WTC11 (cell line): ENCODE results near the gene TBRG4. TPM values are rescaled to one million over a fixed set of nuclear protein-coding genes. Genes with fewer than 3 reads are reported as not detected.
A peak's percentile ranks its signal among the peaks of the same experiment; 100 is the strongest.
"Not testable (repeated sequence)": the region's sequence is repeated elsewhere in the genome, so short reads cannot be mapped to it uniquely, and the experiment has no call there.

ENCODE experiments used
- ATAC-seq: fragments of 200-7000 bp; cut with Tn5 transposase; 2 replicates; pipeline ENCODE4 v1.10.0; 2021; ENCODE audit warnings: mild to moderate bottlenecking, moderate library complexity
- CTCF ChIA-PET: fragments of 300-600 bp; sonication (Branson Sonifier 250); formaldehyde crosslinking; loops from one replicate; lab custom pipeline; 2021; ENCODE audit warnings: antibody characterized with exemption; lab: Charles Lee
- POLR2A ChIA-PET: fragments of 350-600 bp; sonication (Branson Sonifier 250); formaldehyde crosslinking; loops from one replicate; lab custom pipeline; 2021; ENCODE audit warnings: antibody characterized with exemption; lab: Charles Lee
- DNase-seq: peaks from one replicate; pipeline ENCODE4 v3.0.0; 2021; ENCODE audit warnings: low spot score
- H3K27ac Mint-ChIP-seq: 2 replicates; pipeline ENCODE4 v1.8.0; 2021; ENCODE audit warnings: mixed read lengths
- H3K27me3 Mint-ChIP-seq: 2 replicates; pipeline ENCODE4 v1.8.0; 2021; ENCODE audit warnings: low read depth, mild to moderate bottlenecking, moderate library complexity, mixed read lengths
- H3K36me3 Mint-ChIP-seq: 2 replicates; pipeline ENCODE4 v1.8.0; 2021; ENCODE audit warnings: mixed read lengths
- H3K4me1 Mint-ChIP-seq: 2 replicates; pipeline ENCODE4 v1.8.0; 2022; ENCODE audit warnings: mixed read lengths
- H3K4me3 Mint-ChIP-seq: 2 replicates; pipeline ENCODE4 v1.8.0; 2021; ENCODE audit warnings: mild to moderate bottlenecking, moderate library complexity, mixed read lengths
- H3K9me3 Mint-ChIP-seq: 2 replicates; pipeline ENCODE4 v1.8.0; 2021; ENCODE audit warnings: mixed read lengths
- FOXP1 ChIP-seq: sonication (generic); formaldehyde crosslinking; IDR thresholded peaks from 2 replicates; pipeline ENCODE4 v1.8.0; 2022; ENCODE audit warnings: missing genetic modification reagents, mild to moderate bottlenecking, moderate library complexity, borderline replicate concordance
- GTF2I ChIP-seq: fragments of 250-450 bp; sonication (Bioruptor Pico); conservative IDR thresholded peaks from 2 replicates; pipeline ENCODE4 v1.4.0; 2021; ENCODE audit warnings: mild to moderate bottlenecking
- IRF2 ChIP-seq: sonication (generic); formaldehyde crosslinking; IDR thresholded peaks from 2 replicates; pipeline ENCODE4 v1.8.0; 2022; ENCODE audit warnings: low read depth, missing genetic modification reagents, borderline replicate concordance
- KAT7 ChIP-seq: sonication (generic); formaldehyde crosslinking; IDR thresholded peaks from 2 replicates; pipeline ENCODE4 v1.8.1; 2023; ENCODE audit warnings: missing genetic modification reagents, mild to moderate bottlenecking, borderline replicate concordance
- MXD4 ChIP-seq: fragments of 250-450 bp; sonication (Bioruptor Pico); IDR thresholded peaks from 2 replicates; pipeline ENCODE4 v1.8.0; 2021; ENCODE audit warnings: mild to moderate bottlenecking, moderate library complexity, borderline replicate concordance
- NFYB ChIP-seq: sonication (generic); formaldehyde crosslinking; conservative IDR thresholded peaks from 2 replicates; pipeline ENCODE4 v1.8.0; 2022; ENCODE audit warnings: low read depth, missing genetic modification reagents
- RELA ChIP-seq: sonication (generic); formaldehyde crosslinking; IDR thresholded peaks from 2 replicates; pipeline ENCODE4 v1.8.1; 2022; ENCODE audit warnings: missing genetic modification reagents, mild to moderate bottlenecking, borderline replicate concordance
- SMAD4 ChIP-seq: sonication (generic); formaldehyde crosslinking; IDR thresholded peaks from 2 replicates; pipeline ENCODE4 v1.8.0; 2022; ENCODE audit warnings: mild to moderate bottlenecking, missing genetic modification reagents
- ZBTB21 ChIP-seq: sonication (generic); formaldehyde crosslinking; IDR thresholded peaks from 2 replicates; pipeline ENCODE4 v1.8.1; 2023; ENCODE audit warnings: mild to moderate bottlenecking, missing genetic modification reagents, borderline replicate concordance
- ZNF232 ChIP-seq: sonication (generic); formaldehyde crosslinking; IDR thresholded peaks from 2 replicates; pipeline ENCODE4 v1.8.0; 2022; ENCODE audit warnings: mild to moderate bottlenecking, missing genetic modification reagents
- total RNA-seq: library from RNA; stranded (reverse); gene quantifications from 3 replicates; pipeline ENCODE4 v1.2.3, GENCODE V29; 2021
- TF ChIP-seq, protein P1 (sequence below): sonication (generic); formaldehyde crosslinking; IDR thresholded peaks from 2 replicates; pipeline ENCODE4 v1.8.0; 2023; ENCODE audit warnings: missing genetic modification reagents
- TF ChIP-seq, protein P2 (sequence below): sonication (generic); formaldehyde crosslinking; IDR thresholded peaks from 2 replicates; pipeline ENCODE4 v1.8.1; 2023; ENCODE audit warnings: mild to moderate bottlenecking, missing genetic modification reagents, moderate library complexity
- TF ChIP-seq, protein P3 (sequence below): sonication (generic); formaldehyde crosslinking; conservative IDR thresholded peaks from 2 replicates; pipeline ENCODE4 v1.8.1; 2022; ENCODE audit warnings: mild to moderate bottlenecking, missing genetic modification reagents
- TF ChIP-seq, protein P4 (sequence below): sonication (generic); formaldehyde crosslinking; IDR thresholded peaks from 2 replicates; pipeline ENCODE4 v1.8.0; 2022; ENCODE audit warnings: mild to moderate bottlenecking, missing genetic modification reagents
- TF ChIP-seq, protein P5 (sequence below): fragments of 250-450 bp; sonication (Bioruptor Pico); IDR thresholded peaks from 2 replicates; pipeline ENCODE4 v1.9.0; 2021; ENCODE audit warnings: mild to moderate bottlenecking, borderline replicate concordance
- TF ChIP-seq, protein P6 (sequence below): sonication (generic); formaldehyde crosslinking; IDR thresholded peaks from 2 replicates; pipeline ENCODE4 v1.8.0; 2023; ENCODE audit warnings: missing genetic modification reagents, mild to moderate bottlenecking, borderline replicate concordance

TBRG4 gene
- total RNA-seq, 1 experiment from 2014 or later, result 167 TPM

DNA sequence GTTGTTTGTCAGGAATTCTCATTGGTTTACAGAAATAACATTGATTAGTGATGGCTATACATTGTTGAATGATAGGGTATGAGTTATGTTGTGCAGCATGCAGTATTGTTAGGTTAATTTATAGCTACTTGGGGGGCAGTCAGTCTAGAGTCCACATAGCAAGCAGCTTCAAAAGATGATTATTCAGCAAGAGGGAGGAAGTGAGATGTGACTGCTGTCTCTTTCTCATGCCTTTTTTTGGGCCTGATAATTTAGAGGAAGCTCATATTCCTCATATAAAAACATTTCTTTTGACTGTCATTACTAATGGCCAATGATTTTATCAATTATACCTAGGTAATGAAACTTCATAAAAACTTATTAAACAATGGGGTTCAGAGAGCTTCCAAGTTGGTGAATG is 3.4 kb upstream of the TBRG4 start:
- H3K4me1 Mint-ChIP-seq, result peaks cover 11% of the 10 kb centered on the region
- ChIA-PET POLR2A (no interaction called here), CTCF (interaction anchor here (0.7 to 1.3 kb wide), 3 partner anchors 21 to 874 kb away, joined by 3 to 5 read pairs (median 4); no protein-coding TSS in a partner anchor)
- H3K9me3 Mint-ChIP-seq, result no peaks in the 10 kb centered on the region
- no peak overlapping the region for H3K27ac Mint-ChIP-seq
- no peaks in the 10 kb centered on the region; the same call in none of the 2 replicates for H3K36me3 Mint-ChIP-seq
- no peak overlapping the region for H3K4me3 Mint-ChIP-seq
- ATAC-seq, result no peak
- no peak for TF ChIP-seq KAT7 (CRISPR knock-in tag)
- TF ChIP-seq, protein P1, sequence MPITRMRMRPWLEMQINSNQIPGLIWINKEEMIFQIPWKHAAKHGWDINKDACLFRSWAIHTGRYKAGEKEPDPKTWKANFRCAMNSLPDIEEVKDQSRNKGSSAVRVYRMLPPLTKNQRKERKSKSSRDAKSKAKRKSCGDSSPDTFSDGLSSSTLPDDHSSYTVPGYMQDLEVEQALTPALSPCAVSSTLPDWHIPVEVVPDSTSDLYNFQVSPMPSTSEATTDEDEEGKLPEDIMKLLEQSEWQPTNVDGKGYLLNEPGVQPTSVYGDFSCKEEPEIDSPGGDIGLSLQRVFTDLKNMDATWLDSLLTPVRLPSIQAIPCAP (CRISPR knock-in tag), result no peak
- TF ChIP-seq, protein P2, sequence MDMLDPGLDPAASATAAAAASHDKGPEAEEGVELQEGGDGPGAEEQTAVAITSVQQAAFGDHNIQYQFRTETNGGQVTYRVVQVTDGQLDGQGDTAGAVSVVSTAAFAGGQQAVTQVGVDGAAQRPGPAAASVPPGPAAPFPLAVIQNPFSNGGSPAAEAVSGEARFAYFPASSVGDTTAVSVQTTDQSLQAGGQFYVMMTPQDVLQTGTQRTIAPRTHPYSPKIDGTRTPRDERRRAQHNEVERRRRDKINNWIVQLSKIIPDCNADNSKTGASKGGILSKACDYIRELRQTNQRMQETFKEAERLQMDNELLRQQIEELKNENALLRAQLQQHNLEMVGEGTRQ (CRISPR knock-in tag), result no peak
- TF ChIP-seq, protein P3, sequence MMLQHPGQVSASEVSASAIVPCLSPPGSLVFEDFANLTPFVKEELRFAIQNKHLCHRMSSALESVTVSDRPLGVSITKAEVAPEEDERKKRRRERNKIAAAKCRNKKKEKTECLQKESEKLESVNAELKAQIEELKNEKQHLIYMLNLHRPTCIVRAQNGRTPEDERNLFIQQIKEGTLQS, result no peak
- no peak for TF ChIP-seq IRF2 (CRISPR knock-in tag)
- TF ChIP-seq, protein P4, sequence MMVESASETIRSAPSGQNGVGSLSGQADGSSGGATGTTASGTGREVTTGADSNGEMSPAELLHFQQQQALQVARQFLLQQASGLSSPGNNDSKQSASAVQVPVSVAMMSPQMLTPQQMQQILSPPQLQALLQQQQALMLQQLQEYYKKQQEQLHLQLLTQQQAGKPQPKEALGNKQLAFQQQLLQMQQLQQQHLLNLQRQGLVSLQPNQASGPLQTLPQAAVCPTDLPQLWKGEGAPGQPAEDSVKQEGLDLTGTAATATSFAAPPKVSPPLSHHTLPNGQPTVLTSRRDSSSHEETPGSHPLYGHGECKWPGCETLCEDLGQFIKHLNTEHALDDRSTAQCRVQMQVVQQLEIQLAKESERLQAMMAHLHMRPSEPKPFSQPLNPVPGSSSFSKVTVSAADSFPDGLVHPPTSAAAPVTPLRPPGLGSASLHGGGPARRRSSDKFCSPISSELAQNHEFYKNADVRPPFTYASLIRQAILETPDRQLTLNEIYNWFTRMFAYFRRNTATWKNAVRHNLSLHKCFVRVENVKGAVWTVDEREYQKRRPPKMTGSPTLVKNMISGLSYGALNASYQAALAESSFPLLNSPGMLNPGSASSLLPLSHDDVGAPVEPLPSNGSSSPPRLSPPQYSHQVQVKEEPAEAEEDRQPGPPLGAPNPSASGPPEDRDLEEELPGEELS (CRISPR knock-in tag), result no peak
- TF ChIP-seq MXD4 (CRISPR knock-in tag), result no peak
- TF ChIP-seq FOXP1 (CRISPR knock-in tag), result no peak
- no peak for TF ChIP-seq NFYB (CRISPR knock-in tag)
- peaks cover 21% of the 10 kb centered on the region for H3K27me3 Mint-ChIP-seq
- DNase-seq, result no peak

DNA sequence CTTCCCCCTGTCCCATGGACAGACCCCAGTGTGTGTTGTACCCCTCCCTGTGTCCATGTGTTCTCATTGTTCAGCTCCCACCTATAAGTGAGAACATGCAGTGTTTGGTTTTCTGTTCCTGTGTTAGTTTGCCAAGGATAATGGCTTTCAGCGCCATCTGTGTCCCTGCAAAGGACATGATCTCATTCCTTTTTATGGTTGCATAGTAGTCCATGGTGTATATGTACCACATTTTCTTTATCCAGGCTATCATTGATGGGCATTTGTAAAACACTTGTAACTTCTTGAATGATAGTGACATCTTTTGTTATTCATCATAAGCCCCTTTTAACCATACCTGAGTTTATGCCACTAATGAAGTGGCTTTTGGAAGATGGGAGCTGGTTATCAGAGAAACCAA is 2.8 kb upstream of the TBRG4 start:
- H3K9me3 Mint-ChIP-seq, H3K36me3 Mint-ChIP-seq, POLR2A ChIA-PET, DNase-seq, H3K27ac Mint-ChIP-seq, ATAC-seq, H3K4me3 Mint-ChIP-seq: not testable (repeated sequence)
- H3K4me1 Mint-ChIP-seq, result peaks cover 12% of the 10 kb centered on the region
- CTCF ChIA-PET, result interaction anchor here (0.9 to 1.3 kb wide), 2 partner anchors 22 to 141 kb away, joined by 4 to 5 read pairs; no protein-coding TSS in a partner anchor
- H3K27me3 Mint-ChIP-seq, result peaks cover 21% of the 10 kb centered on the region

DNA sequence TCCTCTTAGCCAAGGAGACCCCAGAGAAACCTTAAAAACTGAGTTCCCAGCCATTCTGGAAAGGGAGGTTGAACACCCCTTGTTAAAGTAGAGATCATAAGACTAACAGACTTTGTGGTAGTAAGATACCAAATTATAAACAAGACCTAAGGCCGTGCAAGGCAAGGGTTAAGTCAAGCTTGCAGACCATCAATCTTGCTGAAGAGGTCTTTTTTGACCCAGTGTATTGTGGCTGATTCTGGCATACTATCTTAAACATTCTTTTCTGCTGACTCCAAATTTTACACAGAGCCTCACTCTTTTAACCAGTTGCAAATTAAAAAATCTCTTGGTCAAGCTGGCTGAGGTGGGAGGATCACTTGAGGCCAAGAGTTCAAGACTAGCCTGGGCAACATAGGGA is 1.2 kb upstream of the TBRG4 start:
- ATAC-seq, result no peak
- no peak for DNase-seq
- H3K27me3 Mint-ChIP-seq, result peaks cover 21% of the 10 kb centered on the region
- peak overlapping the region; percentile 92 for H3K27ac Mint-ChIP-seq
- peaks cover 12% of the 10 kb centered on the region for H3K4me1 Mint-ChIP-seq
- H3K36me3 Mint-ChIP-seq, result peaks cover 13% of the 10 kb centered on the region
- no peaks in the 10 kb centered on the region for H3K9me3 Mint-ChIP-seq
- peak overlapping the region; percentile 99 for H3K4me3 Mint-ChIP-seq
- TF ChIP-seq SMAD4 (CRISPR knock-in tag) (no peak), GTF2I (CRISPR knock-in tag) (no peak), ZBTB21 (CRISPR knock-in tag) (no peak), ZNF232 (no peak), RELA (CRISPR knock-in tag) (no peak)
- TF ChIP-seq, protein P5, sequence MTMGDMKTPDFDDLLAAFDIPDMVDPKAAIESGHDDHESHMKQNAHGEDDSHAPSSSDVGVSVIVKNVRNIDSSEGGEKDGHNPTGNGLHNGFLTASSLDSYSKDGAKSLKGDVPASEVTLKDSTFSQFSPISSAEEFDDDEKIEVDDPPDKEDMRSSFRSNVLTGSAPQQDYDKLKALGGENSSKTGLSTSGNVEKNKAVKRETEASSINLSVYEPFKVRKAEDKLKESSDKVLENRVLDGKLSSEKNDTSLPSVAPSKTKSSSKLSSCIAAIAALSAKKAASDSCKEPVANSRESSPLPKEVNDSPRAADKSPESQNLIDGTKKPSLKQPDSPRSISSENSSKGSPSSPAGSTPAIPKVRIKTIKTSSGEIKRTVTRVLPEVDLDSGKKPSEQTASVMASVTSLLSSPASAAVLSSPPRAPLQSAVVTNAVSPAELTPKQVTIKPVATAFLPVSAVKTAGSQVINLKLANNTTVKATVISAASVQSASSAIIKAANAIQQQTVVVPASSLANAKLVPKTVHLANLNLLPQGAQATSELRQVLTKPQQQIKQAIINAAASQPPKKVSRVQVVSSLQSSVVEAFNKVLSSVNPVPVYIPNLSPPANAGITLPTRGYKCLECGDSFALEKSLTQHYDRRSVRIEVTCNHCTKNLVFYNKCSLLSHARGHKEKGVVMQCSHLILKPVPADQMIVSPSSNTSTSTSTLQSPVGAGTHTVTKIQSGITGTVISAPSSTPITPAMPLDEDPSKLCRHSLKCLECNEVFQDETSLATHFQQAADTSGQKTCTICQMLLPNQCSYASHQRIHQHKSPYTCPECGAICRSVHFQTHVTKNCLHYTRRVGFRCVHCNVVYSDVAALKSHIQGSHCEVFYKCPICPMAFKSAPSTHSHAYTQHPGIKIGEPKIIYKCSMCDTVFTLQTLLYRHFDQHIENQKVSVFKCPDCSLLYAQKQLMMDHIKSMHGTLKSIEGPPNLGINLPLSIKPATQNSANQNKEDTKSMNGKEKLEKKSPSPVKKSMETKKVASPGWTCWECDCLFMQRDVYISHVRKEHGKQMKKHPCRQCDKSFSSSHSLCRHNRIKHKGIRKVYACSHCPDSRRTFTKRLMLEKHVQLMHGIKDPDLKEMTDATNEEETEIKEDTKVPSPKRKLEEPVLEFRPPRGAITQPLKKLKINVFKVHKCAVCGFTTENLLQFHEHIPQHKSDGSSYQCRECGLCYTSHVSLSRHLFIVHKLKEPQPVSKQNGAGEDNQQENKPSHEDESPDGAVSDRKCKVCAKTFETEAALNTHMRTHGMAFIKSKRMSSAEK (CRISPR knock-in tag), result no peak
- TF ChIP-seq, protein P6, sequence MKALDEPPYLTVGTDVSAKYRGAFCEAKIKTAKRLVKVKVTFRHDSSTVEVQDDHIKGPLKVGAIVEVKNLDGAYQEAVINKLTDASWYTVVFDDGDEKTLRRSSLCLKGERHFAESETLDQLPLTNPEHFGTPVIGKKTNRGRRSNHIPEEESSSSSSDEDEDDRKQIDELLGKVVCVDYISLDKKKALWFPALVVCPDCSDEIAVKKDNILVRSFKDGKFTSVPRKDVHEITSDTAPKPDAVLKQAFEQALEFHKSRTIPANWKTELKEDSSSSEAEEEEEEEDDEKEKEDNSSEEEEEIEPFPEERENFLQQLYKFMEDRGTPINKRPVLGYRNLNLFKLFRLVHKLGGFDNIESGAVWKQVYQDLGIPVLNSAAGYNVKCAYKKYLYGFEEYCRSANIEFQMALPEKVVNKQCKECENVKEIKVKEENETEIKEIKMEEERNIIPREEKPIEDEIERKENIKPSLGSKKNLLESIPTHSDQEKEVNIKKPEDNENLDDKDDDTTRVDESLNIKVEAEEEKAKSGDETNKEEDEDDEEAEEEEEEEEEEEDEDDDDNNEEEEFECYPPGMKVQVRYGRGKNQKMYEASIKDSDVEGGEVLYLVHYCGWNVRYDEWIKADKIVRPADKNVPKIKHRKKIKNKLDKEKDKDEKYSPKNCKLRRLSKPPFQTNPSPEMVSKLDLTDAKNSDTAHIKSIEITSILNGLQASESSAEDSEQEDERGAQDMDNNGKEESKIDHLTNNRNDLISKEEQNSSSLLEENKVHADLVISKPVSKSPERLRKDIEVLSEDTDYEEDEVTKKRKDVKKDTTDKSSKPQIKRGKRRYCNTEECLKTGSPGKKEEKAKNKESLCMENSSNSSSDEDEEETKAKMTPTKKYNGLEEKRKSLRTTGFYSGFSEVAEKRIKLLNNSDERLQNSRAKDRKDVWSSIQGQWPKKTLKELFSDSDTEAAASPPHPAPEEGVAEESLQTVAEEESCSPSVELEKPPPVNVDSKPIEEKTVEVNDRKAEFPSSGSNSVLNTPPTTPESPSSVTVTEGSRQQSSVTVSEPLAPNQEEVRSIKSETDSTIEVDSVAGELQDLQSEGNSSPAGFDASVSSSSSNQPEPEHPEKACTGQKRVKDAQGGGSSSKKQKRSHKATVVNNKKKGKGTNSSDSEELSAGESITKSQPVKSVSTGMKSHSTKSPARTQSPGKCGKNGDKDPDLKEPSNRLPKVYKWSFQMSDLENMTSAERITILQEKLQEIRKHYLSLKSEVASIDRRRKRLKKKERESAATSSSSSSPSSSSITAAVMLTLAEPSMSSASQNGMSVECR, result no peak
- TF ChIP-seq, protein P1 (CRISPR knock-in tag), result no peak
- CTCF ChIA-PET, result interaction anchor here (1.2 to 2.0 kb wide), 2 partner anchors 23 to 264 kb away, joined by 4 to 15 read pairs; no protein-coding TSS in a partner anchor
- POLR2A ChIA-PET, result interaction anchor here (1.4 to 2.2 kb wide), 2 partner anchors 24 to 111 kb away, joined by 5 to 7 read pairs; partner anchors contain the start of gene NACAD
